Measurements from ENCODE around the gene EEF1E1. TPM values are rescaled to one million over a fixed set of nuclear protein-coding genes. Genes with fewer than 3 reads are reported as not detected.
A peak's percentile ranks its signal among the peaks of the same experiment; 100 is the strongest.

The EEF1E1 gene
- polyA plus RNA-seq, 1 donor from 2014 or later: 113 TPM

- H3K36me3 ChIP-seq (ENCODE audit: insufficient read depth, low read length): no peaks in the 10 kb centered on the region
- no peak overlapping the region for H3K27ac ChIP-seq (ENCODE audit: low read length)
- no peaks in the 10 kb centered on the region for H4K20me1 ChIP-seq (ENCODE audit: insufficient read depth)
- H3K4me2 ChIP-seq (ENCODE audit: low read length): no peak overlapping the region
- H3F3A ChIP-seq (ENCODE audit: insufficient read depth, low read length, poor library complexity, severe bottlenecking): no peaks in the 10 kb centered on the region
- no peaks in the 10 kb centered on the region for H3K27me3 ChIP-seq (ENCODE audit: insufficient read depth, low read depth, low read length)
- H2AFZ ChIP-seq (ENCODE audit: low read depth, low read length): no peak overlapping the region
- TF ChIP-seq RAD21 (conservative IDR thresholded peaks at IDR 0.05) (no peak), EP300 (conservative IDR thresholded peaks at IDR 0.05; ENCODE audit: poor library complexity, severe bottlenecking) (no peak), EZH2 (IDR thresholded peaks at IDR 0.05; ENCODE audit: borderline replicate concordance, insufficient read depth, low read length, poor library complexity, severe bottlenecking) (no peak), SMC3 (conservative IDR thresholded peaks at IDR 0.05; ENCODE audit: poor library complexity) (no peak), TAF1 (IDR thresholded peaks at IDR 0.05; ENCODE audit: low read depth) (no peak), CTCF (IDR thresholded peaks at IDR 0.05; ENCODE audit: poor library complexity, severe bottlenecking) (no peak), POLR2AphosphoS5 (IDR thresholded peaks at IDR 0.05) (no peak), MXI1 (conservative IDR thresholded peaks at IDR 0.05; ENCODE audit: poor library complexity, severe bottlenecking) (no peak)
- TF ChIP-seq, protein P1, sequence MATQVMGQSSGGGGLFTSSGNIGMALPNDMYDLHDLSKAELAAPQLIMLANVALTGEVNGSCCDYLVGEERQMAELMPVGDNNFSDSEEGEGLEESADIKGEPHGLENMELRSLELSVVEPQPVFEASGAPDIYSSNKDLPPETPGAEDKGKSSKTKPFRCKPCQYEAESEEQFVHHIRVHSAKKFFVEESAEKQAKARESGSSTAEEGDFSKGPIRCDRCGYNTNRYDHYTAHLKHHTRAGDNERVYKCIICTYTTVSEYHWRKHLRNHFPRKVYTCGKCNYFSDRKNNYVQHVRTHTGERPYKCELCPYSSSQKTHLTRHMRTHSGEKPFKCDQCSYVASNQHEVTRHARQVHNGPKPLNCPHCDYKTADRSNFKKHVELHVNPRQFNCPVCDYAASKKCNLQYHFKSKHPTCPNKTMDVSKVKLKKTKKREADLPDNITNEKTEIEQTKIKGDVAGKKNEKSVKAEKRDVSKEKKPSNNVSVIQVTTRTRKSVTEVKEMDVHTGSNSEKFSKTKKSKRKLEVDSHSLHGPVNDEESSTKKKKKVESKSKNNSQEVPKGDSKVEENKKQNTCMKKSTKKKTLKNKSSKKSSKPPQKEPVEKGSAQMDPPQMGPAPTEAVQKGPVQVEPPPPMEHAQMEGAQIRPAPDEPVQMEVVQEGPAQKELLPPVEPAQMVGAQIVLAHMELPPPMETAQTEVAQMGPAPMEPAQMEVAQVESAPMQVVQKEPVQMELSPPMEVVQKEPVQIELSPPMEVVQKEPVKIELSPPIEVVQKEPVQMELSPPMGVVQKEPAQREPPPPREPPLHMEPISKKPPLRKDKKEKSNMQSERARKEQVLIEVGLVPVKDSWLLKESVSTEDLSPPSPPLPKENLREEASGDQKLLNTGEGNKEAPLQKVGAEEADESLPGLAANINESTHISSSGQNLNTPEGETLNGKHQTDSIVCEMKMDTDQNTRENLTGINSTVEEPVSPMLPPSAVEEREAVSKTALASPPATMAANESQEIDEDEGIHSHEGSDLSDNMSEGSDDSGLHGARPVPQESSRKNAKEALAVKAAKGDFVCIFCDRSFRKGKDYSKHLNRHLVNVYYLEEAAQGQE (IDR thresholded peaks at IDR 0.05; ENCODE audit: borderline replicate concordance): no peak
- no peak overlapping the region for H3K9ac ChIP-seq (ENCODE audit: low read length)
- no peaks in the 10 kb centered on the region for H3K9me2 ChIP-seq (ENCODE audit: insufficient read depth, low read length)
- no peaks in the 10 kb centered on the region for H3K79me2 ChIP-seq (replicated peaks; ENCODE audit: insufficient read depth, low read length)
- no peaks in the 10 kb centered on the region for H3K9me3 ChIP-seq (ENCODE audit: low read length)
- H3K4me3 ChIP-seq (ENCODE audit: low read length): no peak overlapping the region
Measured at GRCh38 chr6:8139451-8139850, 37.1 kb upstream of the EEF1E1 start.

GRCh38 chr6:8137529-8137939, 35.2 kb upstream of the EEF1E1 start:
- H3F3A ChIP-seq (ENCODE audit: insufficient read depth, low read length, poor library complexity, severe bottlenecking): no peaks in the 10 kb centered on the region
- no peaks in the 10 kb centered on the region for H3K27me3 ChIP-seq (ENCODE audit: insufficient read depth, low read depth, low read length)
- H2AFZ ChIP-seq (ENCODE audit: low read depth, low read length): no peak overlapping the region
- no peaks in the 10 kb centered on the region for H3K9me3 ChIP-seq (ENCODE audit: low read length)
- no peaks in the 10 kb centered on the region for H3K9me2 ChIP-seq (ENCODE audit: insufficient read depth, low read length)
- TF ChIP-seq SMC3 (conservative IDR thresholded peaks at IDR 0.05; ENCODE audit: poor library complexity): no peak
- TF ChIP-seq RAD21 (conservative IDR thresholded peaks at IDR 0.05): peak; percentile 11
- TF ChIP-seq, protein P1 (IDR thresholded peaks at IDR 0.05; ENCODE audit: borderline replicate concordance): peak; percentile 41
- TF ChIP-seq CTCF (IDR thresholded peaks at IDR 0.05; ENCODE audit: poor library complexity, severe bottlenecking): no peak
- no peak overlapping the region for H3K4me2 ChIP-seq (ENCODE audit: low read length)
- H4K20me1 ChIP-seq (ENCODE audit: insufficient read depth): no peaks in the 10 kb centered on the region
- H3K9ac ChIP-seq (ENCODE audit: low read length): no peak overlapping the region
- no peak overlapping the region for H3K4me3 ChIP-seq (ENCODE audit: low read length)
- H3K27ac ChIP-seq (ENCODE audit: low read length): no peak overlapping the region
- no peaks in the 10 kb centered on the region for H3K79me2 ChIP-seq (replicated peaks; ENCODE audit: insufficient read depth, low read length)
- H3K36me3 ChIP-seq (ENCODE audit: insufficient read depth, low read length): no peaks in the 10 kb centered on the region
